Activated CD8-positive, alpha-beta memory T cell treated with anti-CD3 and anti-CD28 coated beads for 36 hours (primary cell): ENCODE data around the gene PDK2. TPM values are rescaled to one million over a fixed set of nuclear protein-coding genes. Genes with fewer than 3 reads are reported as not detected.

Source experiments
- CTCF ChIA-PET: fragments of 350-600 bp; sonication (Branson Sonifier 250); formaldehyde crosslinking; loops from one replicate; lab custom pipeline; 2021; ENCODE audit warnings: antibody characterized with exemption; lab: Charles Lee
- POLR2A ChIA-PET: fragments of 350-600 bp; sonication (Branson Sonifier 250); formaldehyde crosslinking; loops from one replicate; lab custom pipeline; 2021; ENCODE audit warnings: antibody characterized with exemption; lab: Charles Lee
- total RNA-seq, 2 experiments: library from RNA; stranded (reverse); gene quantifications; one replicate each; pipeline ENCODE4 v1.2.3, GENCODE V29; 2021

PDK2 gene
- total RNA-seq, 2 experiments from 2014 or later: 15.0 to 18.5 TPM

DNA sequence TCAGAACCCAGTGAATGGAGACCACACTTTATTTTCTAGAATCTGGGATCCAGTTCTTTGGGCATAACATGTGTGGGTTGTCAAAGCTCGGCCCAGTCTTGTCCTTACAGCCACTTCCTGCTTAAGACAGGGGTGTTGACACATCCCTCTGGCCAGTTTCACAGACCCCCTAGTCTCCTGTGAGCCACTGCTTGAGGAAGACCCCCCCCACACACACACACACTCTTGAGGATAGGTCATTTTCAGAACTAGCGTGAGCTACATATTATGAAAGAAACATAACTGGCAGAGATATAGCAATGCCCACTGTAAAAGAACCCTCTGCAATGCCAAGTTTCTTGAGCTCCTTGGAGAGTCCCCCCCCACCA is 3.2 kb upstream of the PDK2 start:
- POLR2A ChIA-PET: no interaction called here
- CTCF ChIA-PET: interaction anchor here (1.1 to 1.8 kb wide), 6 partner anchors 10 to 94 kb away, joined by 3 to 8 read pairs (median 4); partner anchors contain the start of gene ITGA3

DNA sequence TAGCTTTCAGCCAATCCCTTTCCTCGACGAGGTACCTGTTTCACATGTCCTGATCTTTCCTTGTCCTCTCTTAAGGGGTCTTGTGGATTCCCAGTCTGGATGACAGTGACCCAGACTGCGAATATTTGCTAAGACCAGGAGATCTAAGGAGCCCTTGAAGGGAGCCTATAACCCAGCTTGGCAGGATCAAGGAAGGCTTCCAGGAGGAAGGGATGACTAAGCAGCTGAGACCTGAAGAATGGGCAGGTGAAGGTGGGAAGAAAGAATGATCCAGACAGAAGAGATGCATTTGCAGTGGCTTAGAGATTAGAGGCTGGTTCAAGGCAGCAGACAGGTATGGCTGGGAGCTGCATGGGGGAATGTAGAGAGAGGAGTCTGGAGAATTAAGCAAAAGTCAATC is 1.9 kb upstream of the PDK2 start:
- CTCF ChIA-PET: interaction anchor here (0.7 to 3.1 kb wide), 14 partner anchors 14 to 205 kb away, joined by 3 to 17 read pairs (median 4); partner anchors contain the start of gene SGCA
- POLR2A ChIA-PET: no interaction called here

DNA sequence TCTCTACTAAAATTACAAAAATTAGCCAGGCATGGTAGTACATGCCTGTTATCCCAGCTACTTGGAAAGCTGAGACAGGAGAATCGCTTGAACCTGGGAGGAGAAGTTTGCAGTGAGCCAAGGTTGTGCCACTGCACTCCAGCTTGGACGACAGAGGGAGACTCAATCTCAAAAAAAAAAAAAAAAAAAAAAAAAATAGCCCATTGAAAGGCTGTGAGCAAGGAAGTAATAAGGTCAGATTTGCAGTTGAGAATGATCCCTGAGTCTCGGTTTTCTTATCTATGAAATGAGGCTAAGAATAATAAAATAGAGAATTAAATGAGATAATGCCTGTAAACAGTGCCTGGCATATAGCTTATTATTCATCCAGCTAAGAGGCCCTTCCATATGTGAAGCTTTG is 1.3 kb upstream of the PDK2 start:
- ChIA-PET POLR2A (interaction anchor here (0.9 to 1.2 kb wide), 2 partner anchors 38 to 67 kb away, joined by 3 read pairs; partner anchors contain the start of gene ITGA3), CTCF (interaction anchor here (0.9 to 3.1 kb wide), 26 partner anchors 9 to 203 kb away, joined by 3 to 17 read pairs (median 4); partner anchors contain the start of genes ITGA3 and SGCA)

DNA sequence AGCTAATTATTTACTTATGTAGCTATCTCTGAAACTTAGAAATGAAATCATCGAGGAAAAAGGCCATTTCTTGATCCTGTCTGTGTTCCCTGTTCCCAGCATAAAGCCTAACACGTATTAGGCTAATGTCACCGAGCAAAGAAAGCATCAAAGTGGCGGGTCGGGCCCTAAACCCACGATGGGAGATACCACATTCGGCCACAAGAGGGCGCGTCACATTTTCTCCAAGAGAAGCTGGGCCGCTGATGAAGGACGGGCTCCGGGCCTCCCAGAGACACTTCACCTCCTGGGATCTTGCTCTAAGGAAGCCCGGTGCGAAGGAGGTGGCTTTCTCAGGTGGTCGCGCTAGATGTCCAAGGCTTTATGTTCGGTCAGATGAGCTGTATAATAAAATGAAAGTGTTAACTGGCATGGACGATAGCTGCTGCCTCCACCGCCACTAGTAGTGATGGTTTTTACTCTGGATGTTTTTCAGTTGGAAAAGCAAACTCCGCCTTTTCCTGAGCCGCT is 853 bp upstream of the PDK2 start:
- CTCF ChIA-PET: interaction anchor here (0.7 to 3.1 kb wide), 30 partner anchors 9 to 303 kb away, joined by 3 to 17 read pairs (median 4); partner anchors contain the start of genes DLX3, ITGA3, LRRC59 and SGCA
- POLR2A ChIA-PET: interaction anchor here (0.5 to 1.2 kb wide), 5 partner anchors 9 to 330 kb away, joined by 3 to 4 read pairs (median 3); partner anchors contain the start of genes FAM117A and ITGA3

DNA sequence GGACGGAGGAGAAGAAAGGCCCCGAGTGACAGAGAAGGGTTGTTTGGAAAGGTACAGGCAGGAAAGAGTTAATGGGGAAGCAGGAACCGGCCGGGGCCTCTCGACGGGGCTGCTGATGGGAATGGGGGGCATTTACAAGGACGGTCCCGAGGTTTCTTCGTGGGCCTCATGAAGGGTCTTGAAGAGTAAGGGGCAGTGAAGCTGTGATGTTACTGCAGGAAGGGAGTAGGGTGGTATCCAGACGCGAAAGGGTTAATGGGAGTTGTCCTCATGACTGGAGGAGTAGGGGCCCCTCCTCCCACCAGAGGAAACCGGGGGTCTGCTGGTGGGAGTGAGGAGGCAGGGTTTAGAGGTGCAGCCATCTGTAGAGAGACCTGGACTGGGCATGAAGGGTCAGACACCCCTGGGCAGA is 481 bp downstream of the PDK2 start:
- POLR2A ChIA-PET: no interaction called here

DNA sequence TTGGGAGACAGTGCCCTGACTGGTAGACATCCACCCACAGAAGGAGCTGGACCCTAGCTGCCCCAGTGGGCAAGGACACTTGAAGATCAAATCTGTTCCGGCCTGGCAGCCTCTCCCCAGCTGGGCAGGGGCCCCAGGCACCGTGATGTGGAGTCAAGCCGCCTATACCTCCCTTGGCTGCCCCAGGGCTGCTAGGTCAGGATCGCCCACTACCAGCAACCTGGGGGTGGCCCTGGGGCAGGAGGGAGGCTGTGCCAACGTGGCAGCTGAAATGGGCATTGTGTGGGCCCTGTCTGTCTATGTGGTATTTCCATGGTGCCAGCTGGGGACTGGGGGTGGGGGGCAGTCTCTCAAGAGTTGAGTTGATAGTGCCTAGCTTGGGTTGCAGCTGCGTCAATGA is 941 bp downstream of the PDK2 start:
- CTCF ChIA-PET: interaction anchor here (0.7 to 3.1 kb wide), 5 partner anchors 8 to 201 kb away, joined by 3 to 17 read pairs (median 4); no protein-coding TSS in a partner anchor
- POLR2A ChIA-PET: no interaction called here

More for the DNA sequence above, 481 bp downstream of the PDK2 start:
- CTCF ChIA-PET: interaction anchor here (1.4 to 3.1 kb wide), 3 partner anchors 16 to 202 kb away, joined by 4 to 17 read pairs (median 8); no protein-coding TSS in a partner anchor

DNA sequence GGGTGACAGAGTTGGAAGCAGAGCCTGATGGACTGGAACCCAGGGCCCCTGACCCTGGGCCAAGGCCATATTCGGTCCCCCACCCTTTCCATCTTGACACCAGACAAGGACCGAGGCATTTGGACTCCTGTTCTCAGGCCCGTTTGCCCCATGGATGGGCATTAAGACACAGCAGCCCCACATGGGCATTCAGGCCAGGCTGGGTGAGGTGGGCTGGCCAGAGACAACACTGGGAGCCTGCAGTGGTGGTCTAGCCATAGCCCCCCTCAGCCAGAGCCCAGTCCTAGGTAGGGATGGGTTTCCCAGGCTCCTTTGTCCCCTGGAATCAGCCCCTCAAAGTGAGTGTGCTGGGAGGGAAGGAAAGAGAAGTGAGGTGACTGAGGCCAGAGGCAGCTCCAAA is 1.6 kb downstream of the PDK2 start:
- POLR2A ChIA-PET: no interaction called here
- CTCF ChIA-PET: interaction anchor here (0.7 to 1.4 kb wide), 7 partner anchors 9 to 201 kb away, joined by 3 to 6 read pairs (median 4); partner anchors contain the start of gene ITGA3

DNA sequence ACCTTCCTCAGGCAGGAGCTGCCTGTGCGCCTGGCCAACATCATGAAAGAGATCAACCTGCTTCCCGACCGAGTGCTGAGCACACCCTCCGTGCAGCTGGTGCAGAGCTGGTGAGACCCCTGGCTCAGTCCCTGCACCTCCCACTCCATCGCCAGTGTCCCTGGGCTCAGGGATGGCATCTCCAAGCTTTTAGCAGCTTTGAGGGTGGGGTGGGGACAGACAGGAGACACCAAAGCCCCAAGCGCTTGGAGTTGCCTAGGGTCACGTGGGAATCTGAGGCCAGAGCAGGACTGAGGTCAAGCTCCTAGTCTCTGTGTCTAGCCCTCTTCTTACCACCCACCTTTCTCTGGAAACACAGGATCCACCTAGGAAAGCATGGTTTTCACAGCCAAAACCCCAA is 2.3 kb downstream of the PDK2 start:
- ChIA-PET CTCF (interaction anchor here (0.7 to 1.4 kb wide), 4 partner anchors 11 to 41 kb away, joined by 3 to 4 read pairs (median 4); partner anchors contain the start of gene ITGA3), POLR2A (no interaction called here)

DNA sequence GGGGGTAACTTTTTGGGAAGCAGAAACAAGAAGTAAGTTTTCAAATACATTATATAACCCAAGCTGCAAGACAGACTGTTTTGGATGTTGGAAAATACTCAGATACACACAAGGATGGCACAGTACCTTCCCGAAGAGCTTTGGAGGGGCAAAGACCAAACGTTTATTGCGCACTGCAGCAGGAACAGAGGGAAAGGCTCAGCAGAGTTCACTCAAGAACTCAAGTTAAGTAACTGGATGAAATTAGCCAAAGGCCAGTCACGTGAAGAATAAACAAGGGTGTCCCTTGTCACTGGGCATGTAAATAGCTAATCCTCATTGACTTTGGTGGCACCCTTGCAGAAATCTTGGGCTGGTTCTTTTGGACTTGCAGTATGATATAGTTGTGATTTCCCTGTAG is 2.8 kb downstream of the PDK2 start:
- CTCF ChIA-PET: interaction anchor here (0.7 to 1.4 kb wide), 3 partner anchors 11 to 42 kb away, joined by 3 to 4 read pairs (median 4); partner anchors contain the start of gene ITGA3
- POLR2A ChIA-PET: no interaction called here

DNA sequence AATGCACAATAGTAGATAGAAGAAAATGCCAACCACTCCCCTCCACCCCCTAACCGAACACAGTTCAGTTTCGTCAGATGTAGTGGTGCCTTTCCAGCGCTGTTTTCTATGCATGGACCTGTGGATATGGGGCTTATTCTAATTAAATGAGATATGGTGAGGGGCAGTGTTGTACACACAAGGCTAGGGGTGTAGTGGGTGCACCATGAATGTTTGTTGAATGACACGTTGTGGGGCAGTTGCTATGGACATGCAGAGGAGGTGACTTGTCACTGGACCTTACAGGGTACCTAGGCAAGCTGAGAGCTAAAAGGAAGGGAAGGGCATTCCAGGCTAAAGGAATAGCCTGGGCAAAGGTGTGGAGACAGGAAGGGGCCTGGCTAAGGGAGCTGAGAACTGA is 3.4 kb downstream of the PDK2 start:
- ChIA-PET POLR2A (no interaction called here), CTCF (interaction anchor here (1.5 kb wide), 1 partner anchor 11 kb away, joined by 3 read pairs; no protein-coding TSS in a partner anchor)

DNA sequence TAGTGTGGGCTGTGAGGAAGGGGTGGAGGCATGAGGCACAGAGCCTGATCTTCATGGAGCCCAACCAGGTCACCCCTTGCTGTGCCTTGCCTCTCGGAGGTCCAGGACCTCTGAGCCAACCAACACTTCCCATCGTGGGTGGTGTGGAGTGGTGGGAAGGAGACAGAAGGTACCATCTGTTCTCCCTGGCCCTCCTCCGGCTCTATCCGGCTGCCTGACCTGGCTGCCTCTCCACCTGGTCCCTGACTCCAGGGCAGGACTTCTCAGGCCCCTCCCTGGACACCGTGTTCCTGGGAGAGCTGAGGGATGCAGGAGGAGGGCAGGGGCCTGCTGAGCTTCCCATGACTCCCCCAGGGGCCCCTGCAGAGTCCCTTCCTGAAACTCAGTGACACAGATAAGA is 3.9 kb downstream of the PDK2 start:
- ChIA-PET POLR2A (no interaction called here), CTCF (interaction anchor here (1.5 kb wide), 1 partner anchor 11 kb away, joined by 3 read pairs; no protein-coding TSS in a partner anchor)

DNA sequence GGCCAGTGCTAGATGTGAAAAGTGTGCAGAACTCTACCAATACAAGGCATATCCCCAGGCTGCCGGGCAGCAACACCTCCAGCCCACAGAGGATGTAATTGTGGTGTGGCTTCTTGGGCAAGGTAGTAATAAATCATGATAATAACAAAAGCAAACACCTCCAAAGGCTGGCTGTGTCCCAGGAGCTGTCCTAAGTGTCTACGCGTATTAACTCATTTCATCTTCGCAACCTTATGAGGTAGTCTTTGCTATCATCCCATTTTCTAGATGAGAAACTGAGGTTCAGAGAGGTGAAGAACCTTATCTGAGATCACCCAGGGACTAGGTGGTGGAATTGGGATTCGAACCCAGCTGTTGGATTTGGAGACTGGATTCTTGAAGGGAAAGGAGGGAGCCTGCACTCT is 5.3 kb downstream of the PDK2 start:
- ChIA-PET CTCF (interaction anchor here (1.0 to 1.5 kb wide), 2 partner anchors 8 to 13 kb away, joined by 4 read pairs; no protein-coding TSS in a partner anchor), POLR2A (no interaction called here)

DNA sequence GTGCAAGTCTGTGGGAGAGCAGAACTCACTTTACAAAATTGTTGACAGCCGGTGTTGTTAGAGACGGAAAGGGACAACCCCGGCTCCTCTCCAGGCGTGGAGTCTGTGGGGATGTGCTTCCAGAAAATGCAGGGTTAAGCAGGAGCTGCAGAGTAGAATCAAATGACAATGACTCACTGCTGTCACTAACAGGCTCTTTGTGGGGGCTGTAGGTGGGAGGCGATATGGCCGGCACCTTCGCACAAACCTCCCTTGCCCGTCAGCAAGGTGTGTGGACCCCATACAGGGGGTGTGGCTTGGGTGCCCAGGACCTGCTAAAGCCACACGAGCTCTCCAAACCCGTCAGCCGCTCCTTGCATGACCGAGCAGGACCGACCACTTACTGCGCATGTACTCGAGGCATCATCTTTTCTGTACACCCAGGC is 5.8 kb downstream of the PDK2 start:
- ChIA-PET CTCF (interaction anchor here (1.5 kb wide), 1 partner anchor 14 kb away, joined by 4 read pairs; no protein-coding TSS in a partner anchor), POLR2A (no interaction called here)

DNA sequence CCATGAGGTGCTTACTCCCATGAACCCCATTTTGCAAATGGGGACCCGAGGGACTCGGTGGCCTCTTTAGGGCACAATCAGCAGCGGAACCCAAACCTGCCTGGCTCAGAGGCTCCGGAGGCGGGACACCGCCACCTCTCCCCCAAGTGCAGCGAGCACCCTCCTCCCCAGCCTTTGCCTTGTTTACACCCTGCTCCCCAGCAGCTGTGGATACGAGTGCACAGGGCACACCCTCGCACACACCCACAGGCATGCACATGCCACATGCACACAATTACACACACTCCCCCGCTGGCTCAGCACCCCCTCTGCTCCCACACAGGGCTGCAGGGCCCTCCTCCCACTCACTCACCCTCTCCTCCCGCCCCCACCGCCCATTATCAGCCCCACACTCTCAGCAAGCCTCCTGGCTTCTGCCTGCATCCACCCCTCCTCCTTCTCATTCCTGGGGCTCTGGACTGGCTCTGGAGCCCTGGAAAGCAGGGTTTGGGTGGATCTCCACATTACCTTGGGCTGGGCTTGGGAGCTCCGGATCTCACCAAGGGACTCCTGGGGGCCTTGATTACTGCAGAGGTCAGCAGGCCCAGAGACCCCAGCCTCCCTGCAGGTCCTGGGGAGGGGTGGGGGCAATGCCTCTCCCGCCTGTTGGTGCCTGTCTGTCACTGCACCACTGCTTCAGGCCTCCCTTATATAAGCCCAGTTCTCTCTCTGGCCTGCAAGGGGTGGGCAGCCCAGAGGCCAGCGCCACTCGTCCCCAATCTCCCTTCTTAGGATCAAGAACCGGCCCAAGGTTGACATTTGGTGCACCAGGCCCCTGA is 6.4 kb downstream of the PDK2 start:
- ChIA-PET CTCF (interaction anchor here (1.5 kb wide), 1 partner anchor 14 kb away, joined by 4 read pairs; no protein-coding TSS in a partner anchor), POLR2A (no interaction called here)

DNA sequence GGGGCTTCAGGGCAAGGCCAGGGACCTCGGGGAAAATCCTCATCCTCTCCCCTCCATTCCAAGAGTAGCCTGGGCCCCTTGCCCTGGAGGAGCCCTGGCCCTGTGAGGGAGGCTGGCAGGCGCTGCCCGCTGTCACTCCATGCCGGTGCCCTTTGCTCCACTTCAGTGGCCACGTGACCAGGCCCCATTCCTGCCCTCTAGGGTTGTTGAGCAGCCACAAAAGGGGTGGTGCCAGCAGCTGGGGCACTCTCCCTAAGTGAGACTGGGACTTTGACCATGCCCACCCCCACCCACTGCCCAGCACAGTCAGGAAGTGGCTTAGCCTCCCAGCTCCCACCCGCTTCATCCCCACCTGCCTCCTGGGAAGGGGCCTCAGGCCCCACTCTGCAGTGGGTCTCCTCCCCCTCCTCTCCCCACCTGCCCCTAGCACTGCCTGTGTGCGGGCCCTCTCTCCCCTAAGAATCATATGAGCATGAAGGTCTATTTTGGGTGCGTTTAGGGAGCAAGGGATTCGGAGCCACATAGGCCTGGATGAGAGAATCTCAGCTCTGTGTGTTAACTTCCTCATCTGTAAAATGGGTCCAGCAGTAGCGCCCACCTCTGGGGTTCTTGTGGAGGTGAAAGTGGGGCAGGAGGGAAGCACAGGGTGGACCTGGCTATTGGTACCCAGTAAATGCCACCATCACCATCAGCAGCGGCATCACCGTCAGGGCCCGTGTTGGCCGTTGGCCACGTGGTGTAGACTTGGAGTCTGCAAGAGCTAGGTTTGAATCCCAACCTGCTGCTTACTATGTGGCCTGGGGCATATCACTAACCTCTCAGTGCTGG is 7.2 kb downstream of the PDK2 start:
- ChIA-PET POLR2A (no interaction called here), CTCF (interaction anchor here (1.4 to 2.2 kb wide), 3 partner anchors 8 to 15 kb away, joined by 3 to 7 read pairs (median 7); no protein-coding TSS in a partner anchor)

DNA sequence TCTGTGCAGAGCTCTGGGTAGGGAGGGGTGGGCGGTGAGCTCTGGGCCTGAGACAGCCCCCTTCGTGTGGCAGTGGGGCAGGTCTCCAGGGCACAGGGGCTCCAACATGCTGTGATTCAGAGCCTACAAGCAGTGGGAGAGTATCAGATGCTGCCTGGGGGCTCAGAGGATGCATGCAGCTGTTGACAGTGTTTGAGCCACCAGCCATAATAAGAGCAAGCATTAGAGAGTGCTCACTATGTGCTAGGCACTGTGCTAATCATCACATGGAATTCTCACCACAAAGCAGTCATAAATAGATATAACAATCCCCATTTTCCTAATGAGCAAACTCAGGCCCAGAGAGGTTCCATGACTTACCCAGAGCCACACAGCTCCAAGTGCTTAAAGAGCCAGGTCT is 8.1 kb downstream of the PDK2 start:
- ChIA-PET CTCF (interaction anchor here (1.4 to 2.2 kb wide), 3 partner anchors 9 to 16 kb away, joined by 3 to 7 read pairs (median 7); no protein-coding TSS in a partner anchor), POLR2A (no interaction called here)

DNA sequence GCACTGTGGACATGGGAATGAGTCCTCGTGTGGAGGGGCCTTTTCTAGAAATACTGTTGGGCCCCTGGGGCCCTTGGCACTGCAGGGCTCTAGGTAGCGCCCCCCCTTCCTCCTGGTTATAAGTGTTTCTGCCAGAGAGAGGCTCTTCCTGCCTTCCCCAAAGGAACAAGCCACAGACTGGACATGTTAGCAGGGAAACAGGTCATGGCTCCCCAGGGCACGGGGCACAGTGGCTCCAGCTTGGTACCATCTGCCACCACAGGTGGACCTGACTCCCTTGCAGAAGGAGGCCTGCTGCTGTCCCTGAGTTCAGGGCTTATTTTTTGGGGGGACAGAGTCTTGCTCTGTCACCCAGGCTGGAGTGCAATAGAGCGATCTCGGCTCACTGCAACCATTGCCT is 8.8 kb downstream of the PDK2 start:
- POLR2A ChIA-PET: no interaction called here
- CTCF ChIA-PET: interaction anchor here (1.4 to 2.2 kb wide), 2 partner anchors 10 kb away, joined by 3 to 7 read pairs; no protein-coding TSS in a partner anchor

DNA sequence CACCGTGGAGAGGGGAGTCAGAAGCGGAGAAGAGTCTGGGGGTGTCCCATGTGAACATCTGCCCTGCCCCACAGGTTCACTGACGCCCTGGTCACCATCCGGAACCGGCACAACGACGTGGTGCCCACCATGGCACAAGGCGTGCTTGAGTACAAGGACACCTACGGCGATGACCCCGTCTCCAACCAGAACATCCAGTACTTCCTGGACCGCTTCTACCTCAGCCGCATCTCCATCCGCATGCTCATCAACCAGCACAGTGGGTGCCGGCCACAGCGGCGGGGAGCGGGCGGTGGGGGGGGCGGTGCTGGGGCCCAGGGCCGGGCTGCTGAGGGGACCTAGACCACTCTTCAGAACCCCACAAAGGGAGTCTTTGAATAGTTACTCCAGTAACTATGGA is 10.7 kb downstream of the PDK2 start:
- POLR2A ChIA-PET: no interaction called here
- CTCF ChIA-PET: no interaction called here
